HCT116 (cell line): ENCODE data around the gene IL26. TPM values are rescaled to one million over a fixed set of nuclear protein-coding genes. Genes with fewer than 3 reads are reported as not detected.

ENCODE experiments used
- ATAC-seq: fragments of 200-7000 bp; cut with Tn5 transposase; 2 replicates; pipeline ENCODE4 v1.9.1; 2020; ENCODE audit warnings: mild to moderate bottlenecking, moderate library complexity
- BruUV-seq: library from RNA; stranded (reverse); fragments of 400-500 nt; replicated peaks from 2 replicates; lab custom pipeline; 2021; lab: Mats Ljungman, UMichigan
- CTCF ChIA-PET: fragments of 300-600 bp; sonication (Branson Sonifier 250); formaldehyde crosslinking; loops from one replicate; lab custom pipeline; 2021; ENCODE audit warnings: antibody characterized with exemption; lab: Charles Lee
- POLR2A ChIA-PET: fragments of 300-600, 350-600 bp; sonication (Branson Sonifier 250); formaldehyde crosslinking; loops from one replicate; lab custom pipeline; 2021; ENCODE audit warnings: antibody characterized with exemption; lab: Charles Lee
- RAD21 ChIA-PET, 2 experiments: fragments of 300-600 bp; sonication (Branson Sonifier 250); formaldehyde crosslinking; loops; one replicate each; lab custom pipeline; 2023; ENCODE audit warnings: low total read pairs in 2 of 2; ENCODE audit not compliant: uncharacterized antibody in 2 of 2, unreplicated experiment in 2 of 2, low non-redundant PET in 1 of 2; lab: Charles Lee
- DNase-seq: peaks from one replicate; pipeline ENCODE4 v3.0.0-alpha.2; 2010; ENCODE audit warnings: low read depth, low spot score
- H2AFZ ChIP-seq: fragments of 200-600 bp; shearing (Covaris generic), sonication (generic); 2 replicates; pipeline ENCODE4 v1.6.1; 2017; ENCODE audit warnings: low read depth, mixed run types, mixed read lengths, antibody characterized with exemption, low read length; ENCODE audit not compliant: poor library complexity, severe bottlenecking
- H3K27ac ChIP-seq: 2 replicates; pipeline ENCODE4 v1.5.1; 2012; ENCODE audit warnings: low read depth, low read length
- H3K27me3 ChIP-seq: fragments of 200-600 bp; sonication (generic); 2 replicates; pipeline ENCODE4 v1.6.1; 2016; ENCODE audit warnings: mixed run types, low read length, mixed read lengths; ENCODE audit not compliant: insufficient read depth
- H3K36me3 ChIP-seq, 2 experiments: fragments of 200-500 bp in 1 of 2; fragments of 200-600 bp in 1 of 2; sonication (Bioruptor generic) in 1 of 2; sonication (generic) in 1 of 2; 2 replicates each; pipeline versions ENCODE4 v1.5.1 to v1.6.1; 2014 to 2016; ENCODE audit warnings: low read length in 2 of 2, inconsistent platforms in 1 of 2, mixed read lengths in 1 of 2, mixed run types in 1 of 2; ENCODE audit not compliant: insufficient read depth in 2 of 2, control insufficient read depth in 1 of 2
- H3K4me1 ChIP-seq, 2 experiments: fragments of 200-600 bp in 1 of 2; sonication (generic) in 1 of 2; 2 replicates each; pipeline versions ENCODE4 v1.5.1 to v1.6.1; 2012 to 2017; ENCODE audit warnings: low read length in 2 of 2, inconsistent platforms in 1 of 2, mild to moderate bottlenecking in 1 of 2, mixed read lengths in 1 of 2, mixed run types in 1 of 2, moderate library complexity in 1 of 2; ENCODE audit not compliant: insufficient read depth in 2 of 2, control insufficient read depth in 1 of 2
- H3K4me2 ChIP-seq: fragments of 200-600 bp; sonication (generic); 2 replicates; pipeline ENCODE4 v1.6.1; 2017; ENCODE audit warnings: mixed run types, low read length, mixed read lengths
- H3K4me3 ChIP-seq, 2 experiments: fragments of 200-600 bp in 1 of 2; sonication (generic) in 1 of 2; replicated peaks in 1 of 2; 2 replicates each; pipeline ENCODE4 v1.5.1; 2011 to 2016; ENCODE audit warnings: low read length in 2 of 2, control low read depth in 1 of 2, low read depth in 1 of 2, mild to moderate bottlenecking in 1 of 2, mixed read lengths in 1 of 2, mixed run types in 1 of 2
- H3K79me2 ChIP-seq: fragments of 200-600 bp; sonication (generic); 2 replicates; pipeline ENCODE4 v1.6.1; 2017; ENCODE audit warnings: mild to moderate bottlenecking, mixed run types, low read length, moderate library complexity, mixed read lengths; ENCODE audit not compliant: insufficient read depth
- H3K9ac ChIP-seq: fragments of 200-600 bp; sonication (generic); 2 replicates; pipeline ENCODE4 v1.6.1; 2016; ENCODE audit warnings: low read length, mixed read lengths
- H3K9me2 ChIP-seq: fragments of 200-600 bp; sonication (generic), shearing (Covaris generic); 2 replicates; pipeline ENCODE4 v1.6.1; 2017; ENCODE audit warnings: mixed run types, mild to moderate bottlenecking, moderate library complexity; ENCODE audit not compliant: insufficient read depth
- H3K9me3 ChIP-seq, 2 experiments: fragments of 200-500 bp in 1 of 2; fragments of 200-600 bp in 1 of 2; sonication (Bioruptor generic) in 1 of 2; sonication (generic) in 1 of 2; 2 replicates each; pipeline ENCODE4 v1.6.1; 2014 to 2017; ENCODE audit warnings: low read length in 2 of 2, mixed read lengths in 2 of 2, inconsistent platforms in 1 of 2, low read depth in 1 of 2, mild to moderate bottlenecking in 1 of 2, mixed run types in 1 of 2, moderate library complexity in 1 of 2; ENCODE audit not compliant: control insufficient read depth in 1 of 2, insufficient read depth in 1 of 2
- H4K20me1 ChIP-seq: fragments of 200-600 bp; sonication (generic), shearing (Covaris generic); 2 replicates; pipeline ENCODE4 v1.6.1; 2017; ENCODE audit warnings: mixed run types, mild to moderate bottlenecking, moderate library complexity; ENCODE audit not compliant: insufficient read depth
- ATF3 ChIP-seq: IDR thresholded peaks from 2 replicates; pipeline ENCODE4 v1.6.1; 2012
- CEBPB ChIP-seq: IDR thresholded peaks from 2 replicates; pipeline ENCODE4 v1.6.1; 2012; ENCODE audit warnings: low read depth
- EGR1 ChIP-seq: IDR thresholded peaks from 2 replicates; pipeline ENCODE4 v1.6.1; 2012; ENCODE audit warnings: low read depth
- ELF1 ChIP-seq: IDR thresholded peaks from 2 replicates; pipeline ENCODE4 v1.6.1; 2012; ENCODE audit warnings: low read depth, borderline replicate concordance
- EZH2 ChIP-seq: fragments of 200-600 bp; sonication (generic); IDR thresholded peaks from 2 replicates; pipeline ENCODE4 v1.6.1; 2017; ENCODE audit warnings: antibody characterized with exemption, mixed run types
- EZH2phosphoT487 ChIP-seq: fragments of 200-600 bp; IDR thresholded peaks from 2 replicates; pipeline ENCODE4 v1.6.1; 2018; ENCODE audit warnings: antibody characterized with exemption, borderline replicate concordance
- FOSL1 ChIP-seq: IDR thresholded peaks from 2 replicates; pipeline ENCODE4 v1.6.1; 2012; ENCODE audit warnings: low read depth
- MAX ChIP-seq: IDR thresholded peaks from 2 replicates; pipeline ENCODE4 v1.6.1; 2012
- POLR2A ChIP-seq: IDR thresholded peaks from 2 replicates; pipeline ENCODE4 v1.7.0; 2011; ENCODE audit warnings: borderline replicate concordance; ENCODE audit not compliant: insufficient read depth, insufficient read length; ENCODE audit errors: extremely low read depth
- RAD21 ChIP-seq: IDR thresholded peaks from 2 replicates; pipeline ENCODE4 v1.6.1; 2012; ENCODE audit warnings: low read depth, mild to moderate bottlenecking
- SIN3A ChIP-seq: IDR thresholded peaks from 2 replicates; pipeline ENCODE4 v1.6.1; 2012; ENCODE audit warnings: low read depth
- SRF ChIP-seq: IDR thresholded peaks from 2 replicates; pipeline ENCODE4 v1.6.1; 2012; ENCODE audit warnings: low read depth
- TCF7L2 ChIP-seq: IDR thresholded peaks from 2 replicates; pipeline ENCODE4 v1.7.0; 2011; ENCODE audit warnings: borderline replicate concordance, inconsistent platforms; ENCODE audit not compliant: insufficient read depth, insufficient read length; ENCODE audit errors: extremely low read depth
- YY1 ChIP-seq: IDR thresholded peaks from 2 replicates; pipeline ENCODE4 v1.6.1; 2011; ENCODE audit warnings: low read length, low read depth, moderate library complexity, mild to moderate bottlenecking; ENCODE audit not compliant: insufficient replicate concordance; ENCODE audit errors: extremely low read depth
- ZBTB33 ChIP-seq: IDR thresholded peaks from 2 replicates; pipeline ENCODE4 v1.6.1; 2011; ENCODE audit warnings: mild to moderate bottlenecking, low read length, moderate library complexity; ENCODE audit not compliant: insufficient replicate concordance; ENCODE audit errors: extremely low read depth
- ZFX ChIP-seq: fragments of 450-650 bp; IDR thresholded peaks from 2 replicates; pipeline ENCODE4 v1.6.1; 2017
- ZNF274 ChIP-seq: fragments of 200-500 bp; sonication (Bioruptor generic); IDR thresholded peaks from 2 replicates; pipeline ENCODE4 v1.6.1; 2014; ENCODE audit warnings: mild to moderate bottlenecking, low read depth, low read length, inconsistent platforms
- intact Hi-C: fragments of 100-400 bp; cut with micrococcal nuclease; formaldehyde crosslinking; loops from 2 replicates; pipeline ENCODE4 v1.10.0; 2022
- total RNA-seq: library from RNA; stranded (reverse); gene quantifications from one replicate; pipeline ENCODE4 v1.2.1, GENCODE V29; 2021; ENCODE audit not compliant: unreplicated experiment

Gene IL26
- total RNA-seq, 1 experiment from 2014 or later, result not detected

- no peak for TF ChIP-seq ZFX
- TF ChIP-seq RAD21, result no peak
- TF ChIP-seq SRF, result no peak
- TF ChIP-seq POLR2A, result no peak
- TF ChIP-seq EZH2, result no peak
- TF ChIP-seq EZH2phosphoT487, result no peak
- no peak for TF ChIP-seq ZNF274
- TF ChIP-seq FOSL1, result no peak
- no peak for TF ChIP-seq ZBTB33
- TF ChIP-seq CEBPB, result no peak
- TF ChIP-seq, all 23 proteins: peak for 0
These were observed 38.7 kb upstream of the IL26 start (continued) for GRCh38 chr12:68264158-68264855.

- POLR2A ChIA-PET, result no interaction called here
- intact Hi-C loops, result no loop called here
- Histone ChIP-seq H3K4me3 (no peak overlapping the region), H4K20me1 (no peaks in the 10 kb centered on the region), H3K27ac (no peak overlapping the region), H3K4me1 (peaks cover 0 to 5% of the 10 kb centered on the region in 2 experiments; a peak in 1 of 4 replicates), H3K27me3 (no peaks in the 10 kb centered on the region), H3K4me2 (no peak overlapping the region), H3K79me2 (no peaks in the 10 kb centered on the region), H3K9ac (no peak overlapping the region), H3K36me3 (no peaks in the 10 kb centered on the region), H2AFZ (no peak overlapping the region), H3K9me2 (no peaks in the 10 kb centered on the region), H3K9me3 (no peaks in the 10 kb centered on the region)
- RAD21 ChIA-PET, result no interaction called here
- CTCF ChIA-PET, result no interaction called here
- TF ChIP-seq MAX (no peak), YY1 (no peak), POLR2A (no peak), ATF3 (no peak), TCF7L2 (no peak), EGR1 (no peak), SIN3A (no peak), EZH2 (no peak), ELF1 (no peak), ZBTB33 (no peak), SRF (no peak)
- no peak for ATAC-seq
- no peak for DNase-seq
- no TSS peak for BruUV-seq
These were observed 37.8 kb upstream of the IL26 start for GRCh38 chr12:68263366-68263765.
